HepG2 (cell line): Measurements from ENCODE around the gene MIF. TPM values are rescaled to one million over a fixed set of nuclear protein-coding genes. Genes with fewer than 3 reads are reported as not detected.

Experiments
- AHR ChIP-seq: IDR thresholded peaks from 2 replicates; pipeline ENCODE4 v1.6.1; 2018; ENCODE audit warnings: missing genetic modification reagents, missing compliant biosample characterization
- ATF7-NPFF ChIP-seq: sonication (generic); formaldehyde crosslinking; IDR thresholded peaks from 2 replicates; pipeline ENCODE4 v1.8.1; 2023; ENCODE audit warnings: mild to moderate bottlenecking, low read depth, missing genetic modification reagents, moderate library complexity
- ATM ChIP-seq: fragments of 450-650 bp; IDR thresholded peaks from 2 replicates; pipeline ENCODE4 v1.7.1; 2017; ENCODE audit warnings: mild to moderate bottlenecking, borderline replicate concordance
- FOXO1 ChIP-seq: sonication (generic); formaldehyde crosslinking; IDR thresholded peaks from 2 replicates; pipeline ENCODE4 v1.4.0; 2020; ENCODE audit warnings: missing genetic modification reagents
- JUNB ChIP-seq: sonication (generic); formaldehyde crosslinking; IDR thresholded peaks from 2 replicates; pipeline ENCODE4 v1.8.0; 2022; ENCODE audit warnings: missing genetic modification reagents, mild to moderate bottlenecking, borderline replicate concordance
- KDM4B ChIP-seq: sonication (generic); formaldehyde crosslinking; IDR thresholded peaks from 2 replicates; pipeline ENCODE4 v1.4.0; 2020; ENCODE audit warnings: missing genetic modification reagents
- MZF1 ChIP-seq: sonication (generic); formaldehyde crosslinking; IDR thresholded peaks from 2 replicates; pipeline ENCODE4 v1.8.1; 2023; ENCODE audit warnings: mild to moderate bottlenecking, missing genetic modification reagents, borderline replicate concordance
- NPAS2 ChIP-seq: sonication (generic); formaldehyde crosslinking; IDR thresholded peaks from 2 replicates; pipeline ENCODE4 v1.8.0; 2022; ENCODE audit warnings: mild to moderate bottlenecking, missing genetic modification reagents, borderline replicate concordance
- POLR2A ChIP-seq, 2 experiments: IDR thresholded peaks; 2 replicates each; pipeline ENCODE4 v1.6.1; 2011; ENCODE audit warnings: low read depth in 2 of 2, low read length in 2 of 2, mild to moderate bottlenecking in 1 of 2, moderate library complexity in 1 of 2; ENCODE audit not compliant: insufficient read depth in 1 of 2
- REL ChIP-seq: sonication (generic); formaldehyde crosslinking; conservative IDR thresholded peaks from 2 replicates; pipeline ENCODE4 v1.8.0; 2022; ENCODE audit warnings: mild to moderate bottlenecking, missing genetic modification reagents, moderate library complexity
- RFX3 ChIP-seq: IDR thresholded peaks from 2 replicates; pipeline ENCODE4 v1.6.1; 2016; ENCODE audit warnings: missing biosample characterization, missing genetic modification reagents
- SAP130 ChIP-seq: IDR thresholded peaks from 2 replicates; pipeline ENCODE4 v1.6.1; 2016; ENCODE audit warnings: low read depth
- SMARCE1 ChIP-seq: fragments of 450-650 bp; IDR thresholded peaks from 2 replicates; pipeline ENCODE4 v1.6.1; 2017; ENCODE audit warnings: borderline replicate concordance
- SRSF4 ChIP-seq: fragments of 200-400 bp; formaldehyde crosslinking; IDR thresholded peaks from one replicate; pipeline ENCODE4 v1.6.1; 2018; ENCODE audit warnings: mild to moderate bottlenecking, low read depth, low read length, moderate library complexity; ENCODE audit not compliant: poor library complexity, severe bottlenecking
- YY1 ChIP-seq: IDR thresholded peaks from 2 replicates; pipeline ENCODE4 v1.6.1; 2011; ENCODE audit warnings: low read length, low read depth, moderate library complexity, mild to moderate bottlenecking; ENCODE audit not compliant: insufficient read depth, insufficient replicate concordance
- ZNF382 ChIP-seq: sonication (generic); formaldehyde crosslinking; IDR thresholded peaks from 2 replicates; pipeline ENCODE4 v1.5.0; 2020; ENCODE audit warnings: missing genetic modification reagents, mild to moderate bottlenecking, borderline replicate concordance
- ZNF468 ChIP-seq: sonication (generic); formaldehyde crosslinking; IDR thresholded peaks from 2 replicates; pipeline ENCODE4 v1.8.0; 2022; ENCODE audit warnings: mild to moderate bottlenecking, moderate library complexity, missing genetic modification reagents
- ZNF558 ChIP-seq: sonication (generic); formaldehyde crosslinking; IDR thresholded peaks from 2 replicates; pipeline ENCODE4 v1.9.0; 2022; ENCODE audit warnings: mild to moderate bottlenecking, missing genetic modification reagents, borderline replicate concordance
- ZNF614 ChIP-seq: IDR thresholded peaks from 2 replicates; pipeline ENCODE4 v1.6.1; 2018; ENCODE audit warnings: missing biosample characterization, missing genetic modification reagents, inconsistent platforms, borderline replicate concordance
- ZNF737 ChIP-seq: sonication (generic); formaldehyde crosslinking; IDR thresholded peaks from 2 replicates; pipeline ENCODE4 v1.5.0; 2020; ENCODE audit warnings: missing genetic modification reagents, mild to moderate bottlenecking, borderline replicate concordance
- ZNF761 ChIP-seq: sonication (generic); formaldehyde crosslinking; conservative IDR thresholded peaks from 2 replicates; pipeline ENCODE4 v1.4.0; 2020; ENCODE audit warnings: mild to moderate bottlenecking, missing genetic modification reagents
- ZNF782 ChIP-seq: sonication (generic); formaldehyde crosslinking; IDR thresholded peaks from 2 replicates; pipeline ENCODE4 v1.4.0; 2020; ENCODE audit warnings: missing genetic modification reagents, mild to moderate bottlenecking, borderline replicate concordance
- polyA plus RNA-seq, 8 experiments: library from polyadenylated mRNA; depleted of rRNA in 3 of 8; stranded (reverse) in 7 of 8; unstranded in 1 of 8; fragments of >200 nt; fragmentation: Illumina TruSeq in 4 of 8; extraction: Trizol in 4 of 8; gene quantifications; 2 replicates each; pipeline versions ENCODE4 v1.2.1 to v1.2.3, GENCODE V29; 2011 to 2016; ENCODE audit warnings: low read depth in 4 of 8, missing spikeins in 1 of 8, mixed read lengths in 1 of 8; ENCODE audit not compliant: insufficient read depth in 1 of 8
- total RNA-seq, 5 experiments: library from RNA; depleted of rRNA; stranded (reverse); fragments of >200 nt; fragmentation: Illumina TruSeq; extraction: Trizol; gene quantifications; 2 replicates each; pipeline ENCODE4 v1.2.3, GENCODE V29; 2016; ENCODE audit warnings: low read depth in 1 of 5
- TF ChIP-seq, protein P1 (sequence below): sonication (generic); formaldehyde crosslinking; IDR thresholded peaks from 2 replicates; pipeline ENCODE4 v1.4.0; 2020; ENCODE audit warnings: mild to moderate bottlenecking, low read depth, missing genetic modification reagents
- TF ChIP-seq, protein P2 (sequence below): sonication (generic); formaldehyde crosslinking; IDR thresholded peaks from 2 replicates; pipeline ENCODE4 v1.4.0; 2020; ENCODE audit warnings: missing genetic modification reagents
- TF ChIP-seq, protein P3 (sequence below): sonication (generic); formaldehyde crosslinking; IDR thresholded peaks from 2 replicates; pipeline ENCODE4 v1.5.0; 2020; ENCODE audit warnings: missing genetic modification reagents, mild to moderate bottlenecking, borderline replicate concordance
- TF ChIP-seq, protein P4 (sequence below): sonication (generic); formaldehyde crosslinking; conservative IDR thresholded peaks from 2 replicates; pipeline ENCODE4 v1.5.0; 2020; ENCODE audit warnings: missing genetic modification reagents
- TF ChIP-seq, protein P5 (sequence below): sonication (generic); formaldehyde crosslinking; conservative IDR thresholded peaks from 2 replicates; pipeline ENCODE4 v1.4.0; 2020; ENCODE audit warnings: missing genetic modification reagents

MIF gene
- total and polyA plus RNA-seq, 2 of the 13 experiments (the other 11 are each of a cell fraction or from before 2014, with no cell fraction given), result 634 to 675 TPM

DNA sequence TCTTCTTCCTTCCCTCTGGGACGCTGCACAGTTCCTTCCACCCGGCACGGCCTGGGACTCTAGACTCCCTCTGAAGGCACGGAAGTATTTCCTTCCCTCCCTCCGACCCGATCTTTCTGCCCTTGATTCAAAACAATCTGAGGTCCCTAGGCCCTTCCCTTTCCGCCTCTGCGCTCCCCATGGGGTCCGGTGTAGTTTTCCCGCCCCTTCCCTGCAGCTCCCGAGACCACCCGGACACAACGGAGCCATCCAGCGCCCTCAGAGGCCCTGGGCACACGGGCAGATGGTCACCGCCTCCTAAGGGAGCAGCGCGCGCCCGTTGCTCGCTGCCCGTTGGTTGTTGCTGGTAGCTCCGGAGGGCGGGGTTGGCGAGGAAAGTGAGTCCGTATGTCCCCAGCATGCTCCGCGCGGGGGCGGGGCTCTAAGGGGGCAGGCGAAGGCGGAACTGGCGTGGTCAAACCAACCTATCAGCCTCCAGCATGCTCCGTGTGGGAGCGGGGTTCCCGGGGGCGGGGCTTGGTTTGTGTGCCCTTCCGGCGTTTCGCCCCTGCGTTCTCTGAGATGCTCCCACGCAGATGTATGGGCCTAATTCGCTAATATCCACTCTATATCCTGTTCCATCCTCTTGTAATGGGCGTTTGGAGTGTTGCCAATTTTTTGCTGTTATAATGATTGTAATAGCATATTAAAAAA lies 19.6 kb downstream of the MIF start (continued):
- TF ChIP-seq KDM4B, result no peak
- peak; percentile 60 for TF ChIP-seq YY1
- TF ChIP-seq ZNF761, result no peak
- TF ChIP-seq SRSF4, result no peak
- TF ChIP-seq, protein P1, sequence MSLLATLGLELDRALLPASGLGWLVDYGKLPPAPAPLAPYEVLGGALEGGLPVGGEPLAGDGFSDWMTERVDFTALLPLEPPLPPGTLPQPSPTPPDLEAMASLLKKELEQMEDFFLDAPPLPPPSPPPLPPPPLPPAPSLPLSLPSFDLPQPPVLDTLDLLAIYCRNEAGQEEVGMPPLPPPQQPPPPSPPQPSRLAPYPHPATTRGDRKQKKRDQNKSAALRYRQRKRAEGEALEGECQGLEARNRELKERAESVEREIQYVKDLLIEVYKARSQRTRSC (CRISPR knock-in tag), result no peak
- TF ChIP-seq, protein P2, sequence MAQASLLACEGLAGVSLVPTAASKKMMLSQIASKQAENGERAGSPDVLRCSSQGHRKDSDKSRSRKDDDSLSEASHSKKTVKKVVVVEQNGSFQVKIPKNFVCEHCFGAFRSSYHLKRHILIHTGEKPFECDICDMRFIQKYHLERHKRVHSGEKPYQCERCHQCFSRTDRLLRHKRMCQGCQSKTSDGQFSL (CRISPR knock-in tag), result no peak
- no peak for TF ChIP-seq ATM
- peak; percentile 83 to 96 for TF ChIP-seq POLR2A (IDR thresholded peaks at IDR 0.05; ENCODE audit: insufficient read depth in 1 of 2, low read depth in 2 of 2, low read length in 2 of 2)
- no peak for TF ChIP-seq RFX3
- TF ChIP-seq, protein P3, sequence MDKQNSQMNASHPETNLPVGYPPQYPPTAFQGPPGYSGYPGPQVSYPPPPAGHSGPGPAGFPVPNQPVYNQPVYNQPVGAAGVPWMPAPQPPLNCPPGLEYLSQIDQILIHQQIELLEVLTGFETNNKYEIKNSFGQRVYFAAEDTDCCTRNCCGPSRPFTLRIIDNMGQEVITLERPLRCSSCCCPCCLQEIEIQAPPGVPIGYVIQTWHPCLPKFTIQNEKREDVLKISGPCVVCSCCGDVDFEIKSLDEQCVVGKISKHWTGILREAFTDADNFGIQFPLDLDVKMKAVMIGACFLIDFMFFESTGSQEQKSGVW (CRISPR knock-in tag), result no peak
- TF ChIP-seq MZF1 (CRISPR knock-in tag), result 0 out of 2 replicates have a peak, but pooled peaks have one; percentile 65
- TF ChIP-seq ZNF614, result no peak; the same call in 1 of the 2 replicates
- TF ChIP-seq SMARCE1, result no peak
- TF ChIP-seq ATF7-NPFF (CRISPR knock-in tag), result peak; percentile 94
- no peak for TF ChIP-seq ZNF558 (CRISPR knock-in tag)
- peak; percentile 47; the same call in 1 of the 2 replicates for TF ChIP-seq AHR (CRISPR knock-in tag)
- TF ChIP-seq, protein P4, sequence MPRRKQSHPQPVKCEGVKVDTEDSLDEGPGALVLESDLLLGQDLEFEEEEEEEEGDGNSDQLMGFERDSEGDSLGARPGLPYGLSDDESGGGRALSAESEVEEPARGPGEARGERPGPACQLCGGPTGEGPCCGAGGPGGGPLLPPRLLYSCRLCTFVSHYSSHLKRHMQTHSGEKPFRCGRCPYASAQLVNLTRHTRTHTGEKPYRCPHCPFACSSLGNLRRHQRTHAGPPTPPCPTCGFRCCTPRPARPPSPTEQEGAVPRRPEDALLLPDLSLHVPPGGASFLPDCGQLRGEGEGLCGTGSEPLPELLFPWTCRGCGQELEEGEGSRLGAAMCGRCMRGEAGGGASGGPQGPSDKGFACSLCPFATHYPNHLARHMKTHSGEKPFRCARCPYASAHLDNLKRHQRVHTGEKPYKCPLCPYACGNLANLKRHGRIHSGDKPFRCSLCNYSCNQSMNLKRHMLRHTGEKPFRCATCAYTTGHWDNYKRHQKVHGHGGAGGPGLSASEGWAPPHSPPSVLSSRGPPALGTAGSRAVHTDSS (CRISPR knock-in tag), result no peak
- no peak for TF ChIP-seq ZNF468 (CRISPR knock-in tag)
- no peak for TF ChIP-seq NPAS2 (CRISPR knock-in tag)
- TF ChIP-seq, protein P5, sequence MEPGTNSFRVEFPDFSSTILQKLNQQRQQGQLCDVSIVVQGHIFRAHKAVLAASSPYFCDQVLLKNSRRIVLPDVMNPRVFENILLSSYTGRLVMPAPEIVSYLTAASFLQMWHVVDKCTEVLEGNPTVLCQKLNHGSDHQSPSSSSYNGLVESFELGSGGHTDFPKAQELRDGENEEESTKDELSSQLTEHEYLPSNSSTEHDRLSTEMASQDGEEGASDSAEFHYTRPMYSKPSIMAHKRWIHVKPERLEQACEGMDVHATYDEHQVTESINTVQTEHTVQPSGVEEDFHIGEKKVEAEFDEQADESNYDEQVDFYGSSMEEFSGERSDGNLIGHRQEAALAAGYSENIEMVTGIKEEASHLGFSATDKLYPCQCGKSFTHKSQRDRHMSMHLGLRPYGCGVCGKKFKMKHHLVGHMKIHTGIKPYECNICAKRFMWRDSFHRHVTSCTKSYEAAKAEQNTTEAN (CRISPR knock-in tag), result no peak; the same call in 1 of the 2 replicates
- peak; percentile 72; the same call in 1 of the 2 replicates for TF ChIP-seq JUNB
- no peak; the same call in 1 of the 2 replicates for TF ChIP-seq FOXO1 (CRISPR knock-in tag)
- TF ChIP-seq ZNF782 (CRISPR knock-in tag), result no peak
- TF ChIP-seq ZNF737 (CRISPR knock-in tag), result no peak
- TF ChIP-seq REL (CRISPR knock-in tag), result peak; percentile 91
- peak; percentile 91 for TF ChIP-seq SAP130 (CRISPR knock-in tag)
- no peak for TF ChIP-seq ZNF382
